K562 (cell line): ENCODE measurements around the gene PIN1. TPM values are rescaled to one million over a fixed set of nuclear protein-coding genes. Genes with fewer than 3 reads are reported as not detected.

Experiments
- ATAC-seq: fragments of 200-7000 bp; cut with Tn5 transposase; 3 replicates; pipeline ENCODE4 v1.9.1; 2020; ENCODE audit warnings: moderate library complexity
- BruUV-seq: library from RNA; stranded (reverse); fragments of 400-500 nt; replicated peaks from 2 replicates; lab custom pipeline; 2021; lab: Mats Ljungman, UMichigan
- CTCF ChIA-PET: fragments of 300-600 bp; formaldehyde crosslinking; extraction: SDS; loops from one replicate; lab custom pipeline; 2021; ENCODE audit warnings: low intra/inter-chr PET ratio; lab: Yijun Ruan, JAX
- POLR2A ChIA-PET: fragments of 300-600, 350-650 bp; sonication (Branson Sonifier 250); formaldehyde crosslinking; extraction: SDS; loops from one replicate; lab custom pipeline; 2021; ENCODE audit warnings: antibody characterized with exemption, inconsistent platforms; lab: Yijun Ruan, JAX
- DNase-seq, 4 experiments: peaks; one replicate each; pipeline versions ENCODE4 v3.0.0 to v3.0.0-alpha.2; 2011 to 2018; ENCODE audit warnings: low spot score in 3 of 4, mixed read lengths in 3 of 4; ENCODE audit errors: extremely low read depth in 1 of 4
- FAIRE-seq: peaks from 2 replicates; lab custom pipeline; 2011; peaks lifted over from hg19 to GRCh38; lab: Jason Lieb, UNC
- H2AFZ ChIP-seq: 2 replicates; pipeline ENCODE4 v1.6.0; 2011; ENCODE audit warnings: low read depth, low read length, control low read depth, inconsistent platforms
- H3K27ac ChIP-seq: fragments of 200-600 bp; 3 replicates; pipeline ENCODE4 v1.8.0; 2011; ENCODE audit warnings: low read depth, mild to moderate bottlenecking, control low read depth, inconsistent platforms, low read length, moderate library complexity, mixed read lengths; ENCODE audit errors: extremely low read depth
- H3K27me3 ChIP-seq, 2 experiments: fragments of 300-600 bp in 1 of 2; 2 replicates in 1 of 2; 3 replicates in 1 of 2; pipeline versions ENCODE4 v1.6.0 to v1.8.0; 2011; ENCODE audit warnings: inconsistent platforms in 2 of 2, low read length in 2 of 2, mild to moderate bottlenecking in 1 of 2, mixed read lengths in 1 of 2, moderate library complexity in 1 of 2; ENCODE audit not compliant: control insufficient read depth in 2 of 2, insufficient read depth in 2 of 2
- H3K36me3 ChIP-seq: fragments of 300-600 bp; 3 replicates; pipeline ENCODE4 v1.8.0; 2011; ENCODE audit warnings: mild to moderate bottlenecking, low read length, inconsistent platforms; ENCODE audit not compliant: control insufficient read depth, insufficient read depth
- H3K4me1 ChIP-seq, 2 experiments: fragments of 200-600 bp in 1 of 2; replicated peaks in 1 of 2; 2 replicates in 1 of 2; 3 replicates in 1 of 2; pipeline versions ENCODE4 v1.5.1 to v1.8.0; 2011; ENCODE audit warnings: inconsistent platforms in 2 of 2, low read length in 2 of 2, mild to moderate bottlenecking in 1 of 2, mixed read lengths in 1 of 2, moderate library complexity in 1 of 2; ENCODE audit not compliant: control insufficient read depth in 2 of 2, insufficient read depth in 2 of 2
- H3K4me2 ChIP-seq: 2 replicates; pipeline ENCODE4 v1.6.1; 2011; ENCODE audit warnings: low read length, control low read depth, inconsistent platforms, mixed read lengths; ENCODE audit not compliant: insufficient read depth
- H3K4me3 ChIP-seq: fragments of 200-600 bp; sonication (generic), shearing (Covaris generic); 2 replicates; pipeline ENCODE4 v1.5.1; 2016; ENCODE audit warnings: control low read depth, inconsistent platforms
- H3K79me2 ChIP-seq: fragments of 200-600 bp; 3 replicates; pipeline ENCODE4 v1.8.0; 2011; ENCODE audit warnings: low read length, inconsistent platforms; ENCODE audit not compliant: control insufficient read depth, insufficient read depth
- H3K9ac ChIP-seq, 2 experiments: 2 replicates each; pipeline versions ENCODE4 v1.6.0 to v1.6.1; 2011; ENCODE audit warnings: low read depth in 2 of 2, low read length in 2 of 2, control low read depth in 1 of 2, inconsistent platforms in 1 of 2, mild to moderate bottlenecking in 1 of 2, mixed read lengths in 1 of 2; ENCODE audit not compliant: insufficient read depth in 1 of 2
- H3K9me1 ChIP-seq: one replicate; pipeline ENCODE4 v1.6.0; 2011; ENCODE audit warnings: inconsistent platforms, mild to moderate bottlenecking, low read length, moderate library complexity; ENCODE audit not compliant: control insufficient read depth, insufficient read depth
- H3K9me3 ChIP-seq: replicated peaks from 2 replicates; pipeline ENCODE4 v1.5.1; 2011; ENCODE audit warnings: low read depth, low read length, inconsistent platforms; ENCODE audit not compliant: control insufficient read depth, insufficient read depth
- H4K20me1 ChIP-seq: replicated peaks from 2 replicates; pipeline ENCODE4 v1.6.1; 2011; ENCODE audit warnings: low read length, inconsistent platforms, mixed read lengths; ENCODE audit not compliant: control insufficient read depth, insufficient read depth
- CTBP1 ChIP-seq: fragments of 450-650 bp; IDR thresholded peaks from 2 replicates; pipeline ENCODE4 v1.6.1; 2016; ENCODE audit warnings: borderline replicate concordance
- DPF2 ChIP-seq: fragments of 450-650 bp; IDR thresholded peaks from 2 replicates; pipeline ENCODE4 v1.6.1; 2016
- ETV6 ChIP-seq, 3 experiments: fragments of 150-350 bp in 1 of 3; sonication (generic) in 1 of 3; formaldehyde crosslinking in 1 of 3; IDR thresholded peaks; 2 replicates each; pipeline versions ENCODE4 v1.6.1 to v1.8.0; 2014 to 2022; ENCODE audit warnings: borderline replicate concordance in 2 of 3, low read depth in 2 of 3, antibody characterized with exemption in 1 of 3, low read length in 1 of 3, mild to moderate bottlenecking in 1 of 3, missing genetic modification reagents in 1 of 3
- JUNB ChIP-seq: fragments of 450-650 bp; formaldehyde crosslinking; conservative IDR thresholded peaks from 2 replicates; pipeline ENCODE4 v1.4.0; 2020; ENCODE audit warnings: mild to moderate bottlenecking
- NONO ChIP-seq, 2 experiments: fragments of 200-400 bp in 1 of 2; fragments of 450-650 bp in 1 of 2; formaldehyde crosslinking in 1 of 2; IDR thresholded peaks; 2 replicates each; pipeline ENCODE4 v1.6.1; 2017; ENCODE audit warnings: low read depth in 2 of 2, mild to moderate bottlenecking in 2 of 2, moderate library complexity in 2 of 2, low read length in 1 of 2
- POLR2A ChIP-seq: fragments of 450-650 bp; conservative IDR thresholded peaks from 2 replicates; pipeline ENCODE4 v1.6.1; 2016
- POLR2G ChIP-seq: fragments of 200-400 bp; formaldehyde crosslinking; IDR thresholded peaks from 2 replicates; pipeline ENCODE4 v1.6.1; 2017; ENCODE audit warnings: low read depth, mild to moderate bottlenecking, antibody characterized with exemption, low read length, moderate library complexity
- TBL1XR1 ChIP-seq, 2 experiments: IDR thresholded peaks; 2 replicates each; pipeline ENCODE4 v1.6.1; 2012; ENCODE audit warnings: improper control_type of control experiment in 2 of 2, low read length in 2 of 2, mild to moderate bottlenecking in 1 of 2
- XRCC3 ChIP-seq: fragments of 450-650 bp; IDR thresholded peaks from 2 replicates; pipeline ENCODE4 v1.6.1; 2017; ENCODE audit warnings: mild to moderate bottlenecking, moderate library complexity
- ZNF431 ChIP-seq: sonication (generic); formaldehyde crosslinking; IDR thresholded peaks from 2 replicates; pipeline ENCODE4 v1.8.0; 2022; ENCODE audit warnings: mild to moderate bottlenecking, missing genetic modification reagents
- WGBS: fragments of 100-300 bp; shearing (Covaris generic); methylation state at CpG from one replicate; pipeline ENCODE4 v1.1.6; 2016; ENCODE audit warnings: low coverage, mixed read lengths; ENCODE audit not compliant: insufficient coverage; ENCODE audit errors: missing lambda C conversion rate; 5-methylcytosine and 5-hydroxymethylcytosine counted together
- in situ Hi-C: fragments of 300-500 bp; cut with MboI; formaldehyde crosslinking; loops from 4 replicates; pipeline ENCODE4 v1.15.0; 2018; ENCODE audit warnings: inconsistent platforms, mixed read lengths
- intact Hi-C: fragments of 100-400 bp; cut with micrococcal nuclease; formaldehyde crosslinking; loops from 2 replicates; pipeline ENCODE4 v1.14.2; 2022
- polyA plus RNA-seq, 8 experiments: library from polyadenylated mRNA; depleted of rRNA in 4 of 8; stranded (reverse) in 5 of 8; unstranded in 3 of 8; fragments of >200 nt; fragmentation: Nextera tagmentation in 2 of 8; fragmentation: Illumina TruSeq in 1 of 8; extraction: Ambion mirVana in 2 of 8; extraction: Trizol in 1 of 8; gene quantifications; 2 replicates each; pipeline versions ENCODE4 v1.2.1 to v1.2.3, GENCODE V29; 2011 to 2014; ENCODE audit warnings: inconsistent platforms in 1 of 8, missing spikeins in 1 of 8
- total RNA-seq, 7 experiments: library from RNA; depleted of rRNA in 6 of 7; stranded (reverse); fragments of >200 nt in 6 of 7; fragmentation: Illumina TruSeq in 2 of 7; extraction: Trizol in 2 of 7; gene quantifications; 2 replicates each; pipeline versions ENCODE4 v1.2.1 to v1.2.3, GENCODE V29; 2011 to 2021; ENCODE audit warnings: low replicate concordance in 1 of 7
- TF ChIP-seq, protein P1 (sequence below), 3 experiments: fragments of 200-800 bp in 1 of 3; sonication (Bioruptor generic) in 1 of 3; sonication (generic) in 1 of 3; formaldehyde crosslinking in 1 of 3; IDR thresholded peaks; 2 replicates each; pipeline versions ENCODE4 v1.6.1 to v1.8.0; 2016 to 2022; ENCODE audit warnings: mild to moderate bottlenecking in 2 of 3, missing compliant biosample characterization in 2 of 3, missing genetic modification characterization in 2 of 3, missing genetic modification reagents in 1 of 3
- TF ChIP-seq, protein P2 (sequence below): sonication (generic); formaldehyde crosslinking; IDR thresholded peaks from 2 replicates; pipeline ENCODE4 v1.8.1; 2023; ENCODE audit warnings: mild to moderate bottlenecking, missing genetic modification reagents
- TF ChIP-seq, protein P3 (sequence below): fragments of 450-650 bp; IDR thresholded peaks from 2 replicates; pipeline ENCODE4 v1.6.1; 2014; ENCODE audit warnings: low read depth, mild to moderate bottlenecking, moderate library complexity, borderline replicate concordance

PIN1 gene
- total and polyA plus RNA-seq, 9 of the 15 experiments (the other 6 are each of a cell fraction or from before 2014, with no cell fraction given) = 1.6 to 178 (median 42.5) TPM

DNA sequence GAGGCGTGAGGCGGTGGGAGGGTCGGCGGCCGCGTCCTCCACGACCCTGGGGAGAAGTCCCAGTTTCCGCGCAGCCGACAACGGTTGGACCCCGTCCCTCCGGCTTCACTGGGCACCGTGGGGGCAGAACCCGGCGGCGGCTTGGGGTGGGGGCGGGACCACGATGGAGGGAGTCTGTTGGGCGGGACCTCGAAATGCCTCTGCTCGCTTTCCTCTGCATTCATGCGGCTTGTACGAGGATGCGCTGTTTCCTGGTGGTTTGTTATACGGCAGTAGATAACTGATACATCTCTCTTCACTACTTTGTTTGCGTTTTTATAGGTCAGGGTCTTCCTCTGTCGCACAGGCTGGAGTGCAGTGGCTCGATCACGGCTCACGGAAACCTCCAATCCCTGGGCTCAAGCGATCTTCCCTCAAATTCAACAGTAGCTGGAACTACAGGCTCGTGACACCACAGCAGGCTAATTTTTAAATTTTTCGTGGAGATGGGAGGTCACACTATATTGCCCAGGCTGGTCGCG is 42.0 kb upstream of the PIN1 start:
- in situ Hi-C loops (loop anchor here (5.0 to 10.0 kb wide), 2 partner anchors 166 to 658 kb away; no protein-coding TSS in a partner anchor), intact Hi-C loops (loop anchor here (5.0 kb wide), 2 partner anchors 481 to 586 kb away; no protein-coding TSS in a partner anchor)
- peak overlapping the region; percentile 87 for H3K4me2 ChIP-seq
- 30% methylated on average over 26 of the region's 36 CpGs for WGBS
- ChIA-PET CTCF (interaction anchor here (0.7 kb wide), 1 partner anchor 121 kb away, joined by 4 read pairs; no protein-coding TSS in a partner anchor), POLR2A (interaction anchor here (0.7 to 1.0 kb wide), 2 partner anchors 20 to 145 kb away, joined by 3 read pairs; no protein-coding TSS in a partner anchor)
- peak overlapping the region; percentile 76 to 95 for H3K9ac ChIP-seq
- peaks cover 3% of the 10 kb centered on the region; the same call in 1 of the 3 replicates for H3K79me2 ChIP-seq
- TSS peak; percentile 85 for BruUV-seq
- H3K9me3 ChIP-seq = peaks cover 5% of the 10 kb centered on the region; the same call in 1 of the 2 replicates
- H3K27me3 ChIP-seq = no peaks in the 10 kb centered on the region
- H3K4me3 ChIP-seq = peak overlapping the region; percentile 77
- H3K4me1 ChIP-seq = peaks cover 24 to 28% of the 10 kb centered on the region in 2 experiments
- DNase-seq (peak in 2 of 4 experiments; percentile 23 to 61), ATAC-seq (peak; percentile 17), FAIRE-seq (no peak)
- H3K9me1 ChIP-seq = no peaks in the 10 kb centered on the region
- H3K27ac ChIP-seq = peak overlapping the region; percentile 93
- H2AFZ ChIP-seq = peak overlapping the region; percentile 99
- no peaks in the 10 kb centered on the region for H3K36me3 ChIP-seq
- no peaks in the 10 kb centered on the region for H4K20me1 ChIP-seq
- TF ChIP-seq TBL1XR1 (IDR thresholded peaks at IDR 0.05; ENCODE audit: low read length in 2 of 2) = no peak
- no peak for TF ChIP-seq NONO (IDR thresholded peaks at IDR 0.05; ENCODE audit: low read depth in 2 of 2, low read length in 1 of 2)
- no peak for TF ChIP-seq JUNB (CRISPR knock-in tag)
- 0 out of 2 replicates have a peak, but pooled peaks have one; percentile 11 for TF ChIP-seq DPF2
- no peak for TF ChIP-seq XRCC3
- peak; percentile 53 for TF ChIP-seq POLR2G
- TF ChIP-seq, protein P1, sequence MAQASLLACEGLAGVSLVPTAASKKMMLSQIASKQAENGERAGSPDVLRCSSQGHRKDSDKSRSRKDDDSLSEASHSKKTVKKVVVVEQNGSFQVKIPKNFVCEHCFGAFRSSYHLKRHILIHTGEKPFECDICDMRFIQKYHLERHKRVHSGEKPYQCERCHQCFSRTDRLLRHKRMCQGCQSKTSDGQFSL (CRISPR knock-in tag; IDR thresholded peaks at IDR 0.05) = no peak
- TF ChIP-seq, protein P1 (tag; IDR thresholded peaks at IDR 0.05) = peak in 1 of 2 experiments; percentile 21; a peak in 1 of 4 replicates
- no peak for TF ChIP-seq ETV6 (IDR thresholded peaks at IDR 0.05; ENCODE audit: borderline replicate concordance in 1 of 2, low read depth in 2 of 2, low read length in 1 of 2)
- no peak for TF ChIP-seq ETV6 (CRISPR knock-in tag; IDR thresholded peaks at IDR 0.05; ENCODE audit: borderline replicate concordance)
- peak; percentile 5; the same call in 1 of the 2 replicates for TF ChIP-seq ZNF431 (CRISPR knock-in tag)
- TF ChIP-seq, protein P2, sequence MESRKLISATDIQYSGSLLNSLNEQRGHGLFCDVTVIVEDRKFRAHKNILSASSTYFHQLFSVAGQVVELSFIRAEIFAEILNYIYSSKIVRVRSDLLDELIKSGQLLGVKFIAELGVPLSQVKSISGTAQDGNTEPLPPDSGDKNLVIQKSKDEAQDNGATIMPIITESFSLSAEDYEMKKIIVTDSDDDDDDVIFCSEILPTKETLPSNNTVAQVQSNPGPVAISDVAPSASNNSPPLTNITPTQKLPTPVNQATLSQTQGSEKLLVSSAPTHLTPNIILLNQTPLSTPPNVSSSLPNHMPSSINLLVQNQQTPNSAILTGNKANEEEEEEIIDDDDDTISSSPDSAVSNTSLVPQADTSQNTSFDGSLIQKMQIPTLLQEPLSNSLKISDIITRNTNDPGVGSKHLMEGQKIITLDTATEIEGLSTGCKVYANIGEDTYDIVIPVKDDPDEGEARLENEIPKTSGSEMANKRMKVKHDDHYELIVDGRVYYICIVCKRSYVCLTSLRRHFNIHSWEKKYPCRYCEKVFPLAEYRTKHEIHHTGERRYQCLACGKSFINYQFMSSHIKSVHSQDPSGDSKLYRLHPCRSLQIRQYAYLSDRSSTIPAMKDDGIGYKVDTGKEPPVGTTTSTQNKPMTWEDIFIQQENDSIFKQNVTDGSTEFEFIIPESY (CRISPR knock-in tag) = 0 out of 2 replicates have a peak, but pooled peaks have one; percentile 16
- 0 out of 2 replicates have a peak, but pooled peaks have one; percentile 39 for TF ChIP-seq CTBP1
- peak; percentile 43; the same call in 1 of the 2 replicates for TF ChIP-seq POLR2A
- TF ChIP-seq, protein P3, sequence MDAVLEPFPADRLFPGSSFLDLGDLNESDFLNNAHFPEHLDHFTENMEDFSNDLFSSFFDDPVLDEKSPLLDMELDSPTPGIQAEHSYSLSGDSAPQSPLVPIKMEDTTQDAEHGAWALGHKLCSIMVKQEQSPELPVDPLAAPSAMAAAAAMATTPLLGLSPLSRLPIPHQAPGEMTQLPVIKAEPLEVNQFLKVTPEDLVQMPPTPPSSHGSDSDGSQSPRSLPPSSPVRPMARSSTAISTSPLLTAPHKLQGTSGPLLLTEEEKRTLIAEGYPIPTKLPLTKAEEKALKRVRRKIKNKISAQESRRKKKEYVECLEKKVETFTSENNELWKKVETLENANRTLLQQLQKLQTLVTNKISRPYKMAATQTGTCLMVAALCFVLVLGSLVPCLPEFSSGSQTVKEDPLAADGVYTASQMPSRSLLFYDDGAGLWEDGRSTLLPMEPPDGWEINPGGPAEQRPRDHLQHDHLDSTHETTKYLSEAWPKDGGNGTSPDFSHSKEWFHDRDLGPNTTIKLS = peak; percentile 27; the same call in 1 of the 2 replicates
